ENCODE measurements around the gene GHR.
A peak's percentile ranks its signal among the peaks of the same experiment; 100 is the strongest.
"Not testable (repeated sequence)": the region's sequence is repeated elsewhere in the genome, so short reads cannot be mapped to it uniquely, and the experiment has no call there.

The GHR gene

DNA sequence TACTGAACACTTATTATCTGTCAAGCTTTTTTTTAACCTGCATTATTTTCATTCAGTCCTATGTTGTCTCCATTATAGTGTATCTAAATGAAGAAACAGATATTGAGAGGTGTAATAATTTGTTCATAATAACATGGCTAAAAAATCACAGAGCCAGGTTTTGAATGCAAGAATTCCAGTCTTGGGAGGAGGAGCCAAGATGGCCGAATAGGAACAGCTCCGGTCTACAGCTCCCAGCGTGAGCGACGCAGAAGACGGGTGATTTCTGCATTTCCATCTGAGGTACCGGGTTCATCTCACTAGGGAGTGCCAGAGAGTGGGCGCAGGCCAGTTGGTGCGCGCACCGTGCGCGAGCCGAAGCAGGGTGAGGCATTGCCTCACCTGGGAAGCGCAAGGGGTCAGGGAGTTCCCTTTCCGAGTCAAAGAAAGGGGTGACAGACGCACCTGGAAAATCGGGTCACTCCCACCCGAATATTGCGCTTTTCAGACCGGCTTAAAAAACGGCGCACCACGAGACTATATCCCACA is 311.4 kb downstream of the GHR start:
- FAIRE-seq: not testable (repeated sequence)

DNA sequence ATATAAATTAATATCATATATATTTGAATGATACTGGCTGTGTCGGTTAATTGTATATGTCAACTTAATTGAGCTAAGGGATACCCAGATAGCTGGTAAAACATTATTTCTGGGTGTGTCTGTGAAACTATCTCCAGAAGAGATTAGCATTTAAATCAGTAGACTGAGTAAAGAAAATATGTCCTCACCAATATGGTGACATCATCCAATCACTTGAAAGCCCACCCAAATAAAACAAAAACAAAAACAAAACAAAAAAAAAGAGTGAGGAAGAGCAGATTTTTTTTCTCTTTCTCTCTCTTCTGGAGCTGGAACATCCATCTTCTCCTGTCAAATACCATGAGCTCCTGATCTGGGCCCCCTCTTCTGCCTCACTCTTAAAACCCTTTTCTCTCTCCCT is 317.7 kb downstream of the GHR start:
- FAIRE-seq: no peak

GRCh38 chr5:42745426-42745825 is 322.2 kb downstream of the GHR start:
- FAIRE-seq: no peak

DNA sequence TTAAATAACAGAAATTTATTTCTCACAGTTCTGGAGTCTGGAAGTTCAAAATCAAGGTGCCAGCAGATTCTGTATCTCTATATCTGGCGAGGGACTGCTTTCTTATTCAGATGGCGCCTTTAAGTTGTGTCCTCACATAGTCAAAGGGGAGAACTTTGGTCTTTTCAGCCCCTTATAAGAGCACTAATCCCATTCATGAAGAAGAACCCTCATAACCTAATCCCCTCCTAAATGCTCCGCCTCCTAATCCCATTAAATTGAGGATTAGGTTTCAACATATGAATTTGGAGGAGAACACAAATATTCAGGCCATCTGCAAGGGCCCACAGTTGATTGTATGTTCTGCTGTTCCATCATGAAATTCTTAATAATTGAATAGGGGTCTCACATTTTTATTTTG is 322.6 kb downstream of the GHR start:
- FAIRE-seq: no peak

- FAIRE-seq: no peak
Measured at GRCh38 chr5:42749020-42749419, 325.8 kb downstream of the GHR start.

DNA sequence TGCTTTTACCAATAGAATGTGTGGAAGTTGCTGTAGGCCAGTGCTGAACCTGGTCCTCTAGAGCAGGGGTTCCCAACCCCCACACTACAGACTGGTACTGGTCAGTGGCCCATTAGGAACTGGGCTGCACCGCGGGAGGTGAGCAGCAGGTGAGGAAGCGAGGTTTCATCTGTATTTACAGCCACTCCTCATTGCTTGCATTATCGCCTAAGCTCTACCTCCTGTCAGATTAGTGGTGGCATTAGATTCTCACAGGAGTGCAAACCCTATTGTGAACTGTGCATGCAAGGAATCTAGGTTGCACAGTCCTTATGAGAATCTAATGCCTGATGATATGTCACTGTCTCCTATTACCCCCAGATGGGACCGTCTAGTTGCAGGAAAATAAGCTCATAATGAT is 327.3 kb downstream of the GHR start:
- FAIRE-seq: no peak

GRCh38 chr5:42751044-42751443 is 327.8 kb downstream of the GHR start:
- no peak for FAIRE-seq

- FAIRE-seq: no peak
Measured at GRCh38 chr5:42753099-42753498, 329.9 kb downstream of the GHR start.

- FAIRE-seq: no peak
Measured at GRCh38 chr5:42756606-42757601, 333.7 kb downstream of the GHR start, which contains the start of gene CCDC152. CCDC152 (plus strand) TSS chr5:42756818; CDS start chr5:42759122, 2,304 bp downstream.

- FAIRE-seq: no peak
Measured at GRCh38 chr5:42759456-42759855, 336.2 kb downstream of the GHR start.

DNA sequence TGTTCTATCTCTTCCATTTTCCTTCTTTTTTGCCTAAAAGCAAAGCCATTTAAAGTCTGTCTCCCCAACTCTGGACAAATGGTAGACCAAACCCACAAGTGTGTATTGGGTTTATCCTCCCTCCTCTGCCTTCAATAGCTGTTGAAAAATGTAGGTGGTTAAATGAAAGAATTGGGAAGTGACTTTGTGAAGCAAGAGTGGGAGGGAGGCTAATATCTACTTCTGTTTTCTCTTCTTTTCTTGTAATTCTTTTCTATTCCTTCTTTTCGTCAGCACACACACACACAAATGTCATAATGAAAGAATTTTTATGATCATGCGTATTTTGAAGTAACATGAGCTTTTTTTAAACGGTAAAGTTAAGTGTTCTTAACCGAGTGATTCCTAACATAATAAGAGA is 337.2 kb downstream of the GHR start:
- FAIRE-seq: no peak

GRCh38 chr5:42761791-42762190 is 338.6 kb downstream of the GHR start:
- no peak for FAIRE-seq

DNA sequence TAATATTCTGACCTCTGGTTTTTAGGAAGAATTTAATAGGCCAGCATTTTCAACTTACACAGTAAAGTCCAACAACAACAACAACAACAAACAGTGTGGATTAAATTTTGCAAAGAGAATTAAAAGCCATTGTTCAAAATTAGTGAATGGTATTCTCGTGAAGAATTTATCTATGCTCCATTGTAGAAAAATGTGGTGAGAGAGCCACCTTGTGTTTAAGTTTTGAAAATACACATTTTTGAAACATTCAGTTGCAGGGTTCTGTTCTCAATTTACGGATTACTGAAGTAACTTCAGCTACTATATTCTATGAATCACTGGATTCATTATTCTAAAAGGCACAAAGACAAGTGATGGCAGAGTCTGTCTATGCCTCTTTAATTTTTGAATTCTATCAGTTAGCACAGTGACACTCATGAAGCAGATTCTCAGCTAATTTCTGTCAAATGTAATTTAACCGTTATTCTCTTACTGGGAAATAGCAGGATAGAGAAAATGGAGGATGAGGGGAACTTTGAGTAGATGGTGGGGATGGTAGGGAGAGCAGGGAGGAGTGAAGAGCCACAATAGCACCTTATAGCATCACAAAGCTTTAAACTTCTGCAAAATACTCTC is 344.4 kb downstream of the GHR start:
- peak; percentile 38 for FAIRE-seq

- FAIRE-seq: no peak
Measured at GRCh38 chr5:42768106-42768504, 344.9 kb downstream of the GHR start.

DNA sequence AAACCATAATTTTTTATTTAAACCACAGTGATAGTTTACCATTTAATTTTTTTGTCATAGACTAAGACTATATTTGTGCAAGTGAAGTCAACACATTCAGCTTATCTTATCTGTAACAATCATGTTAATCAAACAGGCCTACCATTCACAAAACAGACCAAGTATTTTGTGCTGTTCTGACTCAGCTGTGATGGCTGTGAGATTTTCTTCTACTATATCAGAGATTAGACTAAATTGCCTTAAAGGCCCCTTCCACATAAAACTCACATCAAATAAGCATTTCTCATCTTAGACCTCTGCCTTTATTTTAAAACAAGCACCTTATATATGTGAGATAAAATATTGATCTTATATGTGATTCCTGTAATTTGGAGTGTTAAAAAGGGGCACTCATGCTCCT is 346.8 kb downstream of the GHR start:
- FAIRE-seq: no peak
